IMR-90 (cell line): ENCODE data around the gene ZNF514. TPM values are rescaled to one million over a fixed set of nuclear protein-coding genes. Genes with fewer than 3 reads are reported as not detected.
A peak's percentile ranks its signal among the peaks of the same experiment; 100 is the strongest.

Experiments used
- ATAC-seq: fragments of 200-7000 bp; cut with Tn5 transposase; 2 replicates; pipeline ENCODE4 v1.9.1; 2020; ENCODE audit warnings: low read depth, mild to moderate bottlenecking, moderate library complexity
- BruUV-seq: library from RNA; stranded (reverse); fragments of 400-500 nt; replicated peaks from 2 replicates; lab custom pipeline; 2021; lab: Mats Ljungman, UMichigan
- CTCF ChIA-PET: fragments of 300-600 bp; formaldehyde crosslinking; extraction: SDS; loops from one replicate; lab custom pipeline; 2021; ENCODE audit warnings: antibody characterized with exemption; lab: Yijun Ruan, JAX
- POLR2A ChIA-PET: fragments of 300-600 bp; sonication (Branson Sonifier 250); formaldehyde crosslinking; loops from one replicate; lab custom pipeline; 2022; ENCODE audit warnings: antibody characterized with exemption; ENCODE audit not compliant: unreplicated experiment; lab: Charles Lee
- DNase-seq: peaks from one replicate; pipeline ENCODE4 v3.0.0; 2013
- H2AFZ ChIP-seq: replicated peaks from 2 replicates; pipeline ENCODE3; 2013; ENCODE audit warnings: low read length, mild to moderate bottlenecking; ENCODE audit not compliant: poor library complexity
- H2AK5ac ChIP-seq: 2 replicates; pipeline ENCODE4 v1.6.1; 2013; ENCODE audit warnings: low read depth, low read length, inconsistent platforms
- H2AK9ac ChIP-seq: replicated peaks from 2 replicates; pipeline ENCODE3; 2013; ENCODE audit warnings: mild to moderate bottlenecking, low read depth, low read length, moderate library complexity; ENCODE audit not compliant: poor library complexity
- H2BK120ac ChIP-seq: 2 replicates; pipeline ENCODE4 v1.6.1; 2013; ENCODE audit warnings: low read depth, low read length, inconsistent platforms
- H2BK15ac ChIP-seq: 3 replicates; pipeline ENCODE4 v1.6.1; 2013; ENCODE audit warnings: low read depth, low read length, inconsistent platforms
- H2BK20ac ChIP-seq: 2 replicates; pipeline ENCODE4 v1.6.1; 2013; ENCODE audit warnings: low read depth, mild to moderate bottlenecking, inconsistent platforms, low read length, moderate library complexity
- H2BK5ac ChIP-seq: 2 replicates; pipeline ENCODE4 v1.6.1; 2013; ENCODE audit warnings: mild to moderate bottlenecking, low read depth, low read length, inconsistent platforms; ENCODE audit not compliant: poor library complexity, severe bottlenecking
- H3K14ac ChIP-seq: replicated peaks from 2 replicates; pipeline ENCODE4 v1.6.1; 2013; ENCODE audit warnings: low read depth, low read length, inconsistent platforms
- H3K18ac ChIP-seq: 2 replicates; pipeline ENCODE4 v1.6.1; 2013; ENCODE audit warnings: low read depth, low read length, control low read depth
- H3K23ac ChIP-seq: 2 replicates; pipeline ENCODE4 v1.6.1; 2013; ENCODE audit warnings: low read depth, low read length, inconsistent platforms
- H3K27ac ChIP-seq: 2 replicates; pipeline ENCODE4 v1.5.1; 2013; ENCODE audit warnings: mild to moderate bottlenecking, control low read depth, low read length; ENCODE audit not compliant: insufficient read depth
- H3K27me3 ChIP-seq: 2 replicates; pipeline ENCODE4 v1.6.1; 2013; ENCODE audit warnings: low read length; ENCODE audit not compliant: control insufficient read depth, insufficient read depth
- H3K36me3 ChIP-seq: 2 replicates; pipeline ENCODE4 v1.6.1; 2013; ENCODE audit warnings: low read length, mixed read lengths; ENCODE audit not compliant: control insufficient read depth, insufficient read depth
- H3K4ac ChIP-seq: 2 replicates; pipeline ENCODE4 v1.6.1; 2013; ENCODE audit warnings: low read depth, low read length, inconsistent platforms
- H3K4me1 ChIP-seq: 2 replicates; pipeline ENCODE4 v1.6.1; 2013; ENCODE audit warnings: low read length, mixed read lengths; ENCODE audit not compliant: control insufficient read depth, insufficient read depth
- H3K4me2 ChIP-seq: 2 replicates; pipeline ENCODE4 v1.6.1; 2013; ENCODE audit warnings: low read depth, mild to moderate bottlenecking, control low read depth, low read length, moderate library complexity
- H3K4me3 ChIP-seq: 2 replicates; pipeline ENCODE4 v1.5.1; 2013; ENCODE audit warnings: low read depth, mild to moderate bottlenecking, control low read depth, low read length, moderate library complexity; ENCODE audit not compliant: insufficient read depth
- H3K56ac ChIP-seq: 2 replicates; pipeline ENCODE4 v1.6.1; 2013; ENCODE audit warnings: low read length, inconsistent platforms; ENCODE audit not compliant: insufficient read depth; ENCODE audit errors: extremely low read depth
- H3K79me1 ChIP-seq, 2 experiments: 2 replicates each; pipeline ENCODE4 v1.6.1; 2013; ENCODE audit warnings: low read length in 2 of 2, inconsistent platforms in 1 of 2, low read depth in 1 of 2
- H3K9ac ChIP-seq: 2 replicates; pipeline ENCODE4 v1.6.1; 2013; ENCODE audit warnings: low read depth, low read length, control low read depth
- H3K9me1 ChIP-seq: 2 replicates; pipeline ENCODE4 v1.6.1; 2013; ENCODE audit warnings: low read length, inconsistent platforms; ENCODE audit not compliant: insufficient read depth
- H3K9me3 ChIP-seq: 2 replicates; pipeline ENCODE4 v1.6.1; 2013; ENCODE audit warnings: low read length; ENCODE audit not compliant: control insufficient read depth, insufficient read depth
- H4K20me1 ChIP-seq: 2 replicates; pipeline ENCODE4 v1.6.1; 2013; ENCODE audit warnings: low read length, inconsistent platforms; ENCODE audit not compliant: insufficient read depth
- H4K5ac ChIP-seq: 2 replicates; pipeline ENCODE4 v1.6.1; 2013; ENCODE audit warnings: mild to moderate bottlenecking, low read depth, low read length, control low read depth
- H4K8ac ChIP-seq, 2 experiments: 2 replicates each; pipeline ENCODE4 v1.6.1; 2013; ENCODE audit warnings: low read depth in 2 of 2, low read length in 2 of 2, control low read depth in 1 of 2, inconsistent platforms in 1 of 2
- H4K91ac ChIP-seq: 2 replicates; pipeline ENCODE4 v1.6.1; 2013; ENCODE audit warnings: low read depth, low read length, inconsistent platforms; ENCODE audit not compliant: insufficient read depth
- BHLHE40 ChIP-seq: fragments of 150-350 bp; IDR thresholded peaks from 2 replicates; pipeline ENCODE4 v1.6.1; 2016; ENCODE audit warnings: mild to moderate bottlenecking, low read depth, low read length
- CEBPB ChIP-seq: IDR thresholded peaks from 2 replicates; pipeline ENCODE4 v1.6.1; 2012; ENCODE audit warnings: low read depth, low read length, improper control_type of control experiment
- CHD1 ChIP-seq: IDR thresholded peaks from 2 replicates; pipeline ENCODE4 v1.6.1; 2012; ENCODE audit warnings: low read depth, low read length, improper control_type of control experiment
- FOS ChIP-seq: fragments of 150-350 bp; IDR thresholded peaks from 2 replicates; pipeline ENCODE4 v1.6.1; 2016; ENCODE audit warnings: low read depth, low read length
- MAFK ChIP-seq: IDR thresholded peaks from 2 replicates; pipeline ENCODE4 v1.6.1; 2012; ENCODE audit warnings: low read depth, low read length, improper control_type of control experiment
- MXI1 ChIP-seq: IDR thresholded peaks from 2 replicates; pipeline ENCODE4 v1.6.1; 2012; ENCODE audit warnings: low read depth, mild to moderate bottlenecking, low read length, moderate library complexity, borderline replicate concordance
- NFE2L2 ChIP-seq: fragments of 150-350 bp; IDR thresholded peaks from 2 replicates; pipeline ENCODE4 v1.6.1; 2016; ENCODE audit warnings: low read depth, mild to moderate bottlenecking, low read length
- POLR2A ChIP-seq: IDR thresholded peaks from 2 replicates; pipeline ENCODE4 v1.6.1; 2012; ENCODE audit warnings: mild to moderate bottlenecking, low read depth, low read length
- RAD21 ChIP-seq: IDR thresholded peaks from 2 replicates; pipeline ENCODE4 v1.6.1; 2012; ENCODE audit warnings: low read length, improper control_type of control experiment
- RCOR1 ChIP-seq: IDR thresholded peaks from 2 replicates; pipeline ENCODE4 v1.6.1; 2012; ENCODE audit warnings: mild to moderate bottlenecking, low read length, improper control_type of control experiment; ENCODE audit not compliant: insufficient replicate concordance
- SMC3 ChIP-seq: fragments of 150-350 bp; IDR thresholded peaks from 2 replicates; pipeline ENCODE4 v1.6.1; 2016; ENCODE audit warnings: low read depth, mild to moderate bottlenecking, antibody characterized with exemption, low read length, moderate library complexity
- WGBS, 2 experiments: methylation state at CpG; one replicate each; pipeline versions ENCODE4 v1.1.5 to v1.1.7; 2013; ENCODE audit warnings: missing lambda C conversion rate in 2 of 2; ENCODE audit not compliant: insufficient read length in 1 of 2; ENCODE audit errors: extremely low coverage in 2 of 2; 5-methylcytosine and 5-hydroxymethylcytosine counted together
- dilution Hi-C: fragments of 300-500 bp; cut with HindIII; formaldehyde crosslinking; loops from one replicate; pipeline ENCODE4 v1.14.3; 2018; ENCODE audit warnings: low sequenced_read_pairs; ENCODE audit not compliant: unreplicated experiment
- in situ Hi-C: fragments of 300-500 bp; cut with MboI; formaldehyde crosslinking; loops from 3 replicates; pipeline ENCODE4 v1.14.3; 2019; ENCODE audit warnings: low sequenced_read_pairs, inconsistent platforms, mixed read lengths
- intact Hi-C: fragments of 100-400 bp; cut with micrococcal nuclease; formaldehyde crosslinking; loops from 2 replicates; pipeline ENCODE4 v1.10.0; 2022
- polyA plus RNA-seq, 3 experiments: library from polyadenylated mRNA; depleted of rRNA; stranded (reverse); fragments of >200 nt; gene quantifications; 2 replicates each; pipeline ENCODE4 v1.2.3, GENCODE V29; 2012; ENCODE audit warnings: low replicate concordance in 1 of 3
- total RNA-seq: library from RNA; depleted of rRNA; stranded (reverse); fragments of >200 nt; gene quantifications from 2 replicates; pipeline ENCODE4 v1.2.3, GENCODE V29; 2012

The ZNF514 gene
- total and polyA plus RNA-seq, 2 of the 4 experiments (the other 2 are of a cell fraction), result 5.3 to 6.5 TPM

GRCh38 chr2:95121093-95121406 is 38.6 kb downstream of the ZNF514 start:
- DNase-seq (no peak), ATAC-seq (no peak; the same call in 1 of the 2 replicates)
- ChIA-PET CTCF (interaction anchor here (1.1 kb wide), 1 partner anchor 21 kb away, joined by 3 read pairs; no protein-coding TSS in a partner anchor), POLR2A (no interaction called here)
- dilution Hi-C loops (no loop called here), in situ Hi-C loops (no loop called here), intact Hi-C loops (loop anchor here (5.0 kb wide), 2 partner anchors 46 to 226 kb away; partner anchors contain the start of gene ZNF2)
- peak overlapping the region; percentile 99 for H3K27ac ChIP-seq
- H3K27me3 ChIP-seq, result no peaks in the 10 kb centered on the region
- 0% methylated on average over 5 of the region's 11 CpGs; no CpG with 5 or more reads in 1 of the 2 experiments for WGBS, 2 experiments
- peak overlapping the region; percentile 77 for H2AK5ac ChIP-seq
- peaks cover 8% of the 10 kb centered on the region; the same call in 1 of the 2 replicates for H4K20me1 ChIP-seq
- H3K23ac ChIP-seq, result peak overlapping the region; percentile 85
- H2BK20ac ChIP-seq, result no peak overlapping the region
- no peak overlapping the region for H2BK15ac ChIP-seq
- H3K56ac ChIP-seq, result peak overlapping the region; percentile 47; the same call in 1 of the 2 replicates
- peaks cover 11 to 30% of the 10 kb centered on the region in 2 experiments for H3K79me1 ChIP-seq
- H3K9ac ChIP-seq, result peak overlapping the region; percentile 98
- 0 out of 2 replicates have a peak overlapping the region, but pooled peaks have one; percentile 13 for H2BK120ac ChIP-seq
- peak overlapping the region; percentile 26; the same call in 1 of the 2 replicates for H3K4me2 ChIP-seq
- H2AK9ac ChIP-seq, result peak overlapping the region; percentile 4
- peak overlapping the region; percentile 89 for H4K5ac ChIP-seq
- TF ChIP-seq RAD21 (no peak), CEBPB (no peak), MAFK (no peak), BHLHE40 (no peak), NFE2L2 (no peak), CHD1 (no peak), POLR2A (no peak), MXI1 (no peak), RCOR1 (no peak), SMC3 (no peak), FOS (no peak)
- no TSS peak for BruUV-seq
- H2BK5ac ChIP-seq, result peak overlapping the region; percentile 100
- no peaks in the 10 kb centered on the region for H3K9me3 ChIP-seq
- no peaks in the 10 kb centered on the region for H3K4me1 ChIP-seq
- peak overlapping the region; percentile 47; the same call in 1 of the 2 replicates for H4K91ac ChIP-seq
- H3K18ac ChIP-seq, result peak overlapping the region; percentile 10; the same call in 1 of the 2 replicates
- H3K4ac ChIP-seq, result peak overlapping the region; percentile 97
- H3K9me1 ChIP-seq, result peaks cover 6% of the 10 kb centered on the region; the same call in 1 of the 2 replicates
- H3K14ac ChIP-seq, result peak overlapping the region; percentile 76
- H2AFZ ChIP-seq, result peak overlapping the region; percentile 99
- peak overlapping the region; percentile 91 for H3K4me3 ChIP-seq
- H4K8ac ChIP-seq, result peak overlapping the region; percentile 89 to 98
- peaks cover 1% of the 10 kb centered on the region for H3K36me3 ChIP-seq
